WTC11 (cell line): Measurements from ENCODE around the gene ZGPAT. TPM values are rescaled to one million over a fixed set of nuclear protein-coding genes. Genes with fewer than 3 reads are reported as not detected.

Experiments used
- ATAC-seq: fragments of 200-7000 bp; cut with Tn5 transposase; 2 replicates; pipeline ENCODE4 v1.10.0; 2021; ENCODE audit warnings: mild to moderate bottlenecking, moderate library complexity
- CTCF ChIA-PET: fragments of 300-600 bp; sonication (Branson Sonifier 250); formaldehyde crosslinking; loops from one replicate; lab custom pipeline; 2021; ENCODE audit warnings: antibody characterized with exemption; lab: Charles Lee
- POLR2A ChIA-PET: fragments of 350-600 bp; sonication (Branson Sonifier 250); formaldehyde crosslinking; loops from one replicate; lab custom pipeline; 2021; ENCODE audit warnings: antibody characterized with exemption; lab: Charles Lee
- DNase-seq: peaks from one replicate; pipeline ENCODE4 v3.0.0; 2021; ENCODE audit warnings: low spot score
- H3K27ac Mint-ChIP-seq: 2 replicates; pipeline ENCODE4 v1.8.0; 2021; ENCODE audit warnings: mixed read lengths
- H3K27me3 Mint-ChIP-seq: 2 replicates; pipeline ENCODE4 v1.8.0; 2021; ENCODE audit warnings: low read depth, mild to moderate bottlenecking, moderate library complexity, mixed read lengths
- H3K36me3 Mint-ChIP-seq: 2 replicates; pipeline ENCODE4 v1.8.0; 2021; ENCODE audit warnings: mixed read lengths
- H3K4me1 Mint-ChIP-seq: 2 replicates; pipeline ENCODE4 v1.8.0; 2022; ENCODE audit warnings: mixed read lengths
- H3K4me3 Mint-ChIP-seq: 2 replicates; pipeline ENCODE4 v1.8.0; 2021; ENCODE audit warnings: mild to moderate bottlenecking, moderate library complexity, mixed read lengths
- H3K9me3 Mint-ChIP-seq: 2 replicates; pipeline ENCODE4 v1.8.0; 2021; ENCODE audit warnings: mixed read lengths
- CTCF ChIP-seq: fragments of 200-600 bp; IDR thresholded peaks from 2 replicates; pipeline ENCODE4 v1.8.0; 2022; ENCODE audit warnings: antibody characterized with exemption
- E2F1 ChIP-seq: sonication (generic); formaldehyde crosslinking; IDR thresholded peaks from 2 replicates; pipeline ENCODE4 v1.8.0; 2022; ENCODE audit warnings: mild to moderate bottlenecking, missing genetic modification reagents
- ERG ChIP-seq: fragments of 250-450 bp; sonication (Bioruptor Pico); IDR thresholded peaks from 2 replicates; pipeline ENCODE4 v1.8.0; 2021; ENCODE audit warnings: mild to moderate bottlenecking
- IRF1 ChIP-seq: sonication (generic); formaldehyde crosslinking; IDR thresholded peaks from 2 replicates; pipeline ENCODE4 v1.8.0; 2023; ENCODE audit warnings: missing genetic modification reagents
- IRF2 ChIP-seq: sonication (generic); formaldehyde crosslinking; IDR thresholded peaks from 2 replicates; pipeline ENCODE4 v1.8.0; 2022; ENCODE audit warnings: low read depth, missing genetic modification reagents, borderline replicate concordance
- KAT7 ChIP-seq: sonication (generic); formaldehyde crosslinking; IDR thresholded peaks from 2 replicates; pipeline ENCODE4 v1.8.1; 2023; ENCODE audit warnings: missing genetic modification reagents, mild to moderate bottlenecking, borderline replicate concordance
- NFE2L1 ChIP-seq: sonication (generic); formaldehyde crosslinking; IDR thresholded peaks from 2 replicates; pipeline ENCODE4 v1.8.1; 2023; ENCODE audit warnings: missing genetic modification reagents
- NFYB ChIP-seq: sonication (generic); formaldehyde crosslinking; conservative IDR thresholded peaks from 2 replicates; pipeline ENCODE4 v1.8.0; 2022; ENCODE audit warnings: low read depth, missing genetic modification reagents
- OVOL2 ChIP-seq: fragments of 250-450 bp; sonication (Bioruptor Pico); IDR thresholded peaks from 2 replicates; pipeline ENCODE4 v1.9.0; 2021; ENCODE audit warnings: mild to moderate bottlenecking, borderline replicate concordance
- TEAD1 ChIP-seq: sonication (generic); formaldehyde crosslinking; IDR thresholded peaks from 2 replicates; pipeline ENCODE4 v1.8.0; 2022; ENCODE audit warnings: mild to moderate bottlenecking, missing genetic modification reagents
- ZNF281 ChIP-seq: sonication (generic); formaldehyde crosslinking; IDR thresholded peaks from 2 replicates; pipeline ENCODE4 v1.8.0; 2023; ENCODE audit warnings: mild to moderate bottlenecking, missing genetic modification reagents
- ZNF317 ChIP-seq: sonication (generic); formaldehyde crosslinking; IDR thresholded peaks from 2 replicates; pipeline ENCODE4 v1.8.1; 2023; ENCODE audit warnings: low read depth, mild to moderate bottlenecking, moderate library complexity, missing genetic modification reagents, borderline replicate concordance
- total RNA-seq: library from RNA; stranded (reverse); gene quantifications from 3 replicates; pipeline ENCODE4 v1.2.3, GENCODE V29; 2021
- TF ChIP-seq, protein P1 (sequence below): sonication (generic); formaldehyde crosslinking; IDR thresholded peaks from 2 replicates; pipeline ENCODE4 v1.8.1; 2022; ENCODE audit warnings: missing genetic modification reagents, borderline replicate concordance
- TF ChIP-seq, protein P2 (sequence below): sonication (generic); formaldehyde crosslinking; IDR thresholded peaks from 2 replicates; pipeline ENCODE4 v1.8.1; 2023; ENCODE audit warnings: mild to moderate bottlenecking, missing genetic modification reagents, borderline replicate concordance
- TF ChIP-seq, protein P3 (sequence below): sonication (generic); formaldehyde crosslinking; IDR thresholded peaks from 2 replicates; pipeline ENCODE4 v1.8.1; 2022; ENCODE audit warnings: mild to moderate bottlenecking, moderate library complexity, missing genetic modification reagents
- TF ChIP-seq, protein P4 (sequence below): sonication (generic); formaldehyde crosslinking; IDR thresholded peaks from 2 replicates; pipeline ENCODE4 v1.8.0; 2023; ENCODE audit warnings: missing genetic modification reagents, mild to moderate bottlenecking, borderline replicate concordance

Gene ZGPAT
- total RNA-seq, 1 experiment from 2014 or later, result 28.3 TPM

DNA sequence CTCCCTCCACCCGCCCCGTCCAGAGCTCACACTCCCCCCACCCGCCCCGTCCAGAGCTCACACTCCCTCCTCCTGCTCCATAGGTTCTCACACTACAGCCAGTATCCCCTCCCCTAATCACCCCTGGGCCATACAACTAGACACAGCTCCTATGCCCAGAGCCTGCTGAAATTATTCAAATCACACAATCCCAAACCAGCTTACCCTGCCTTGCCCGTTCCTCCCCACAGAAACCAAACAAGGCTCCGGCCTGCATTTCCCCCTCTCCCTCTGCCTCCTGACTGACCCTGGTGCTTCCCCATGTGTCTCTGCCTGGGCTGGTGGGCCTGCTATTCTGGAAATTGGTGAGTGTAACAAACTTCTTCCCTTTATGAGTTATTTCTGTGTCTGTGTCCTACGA is 50.3 kb downstream of the ZGPAT start:
- DNase-seq (no peak), ATAC-seq (no peak)
- no peaks in the 10 kb centered on the region for H3K27me3 Mint-ChIP-seq
- H3K4me3 Mint-ChIP-seq, result no peak overlapping the region
- CTCF ChIA-PET, result interaction anchor here (1.1 kb wide), 1 partner anchor 17 kb away, joined by 3 read pairs; no protein-coding TSS in a partner anchor
- H3K36me3 Mint-ChIP-seq, result peaks cover 7% of the 10 kb centered on the region; the same call in 1 of the 2 replicates
- H3K4me1 Mint-ChIP-seq, result 0 out of 2 replicates have a peak, but pooled peaks cover under 1% of the 10 kb centered on the region
- POLR2A ChIA-PET, result no interaction called here
- no peak for TF ChIP-seq ERG (CRISPR knock-in tag)
- TF ChIP-seq IRF1 (CRISPR knock-in tag), result no peak
- TF ChIP-seq ZNF281 (CRISPR knock-in tag), result no peak
- TF ChIP-seq OVOL2 (CRISPR knock-in tag), result no peak
- no peak for TF ChIP-seq NFE2L1 (CRISPR knock-in tag)
- TF ChIP-seq, protein P1, sequence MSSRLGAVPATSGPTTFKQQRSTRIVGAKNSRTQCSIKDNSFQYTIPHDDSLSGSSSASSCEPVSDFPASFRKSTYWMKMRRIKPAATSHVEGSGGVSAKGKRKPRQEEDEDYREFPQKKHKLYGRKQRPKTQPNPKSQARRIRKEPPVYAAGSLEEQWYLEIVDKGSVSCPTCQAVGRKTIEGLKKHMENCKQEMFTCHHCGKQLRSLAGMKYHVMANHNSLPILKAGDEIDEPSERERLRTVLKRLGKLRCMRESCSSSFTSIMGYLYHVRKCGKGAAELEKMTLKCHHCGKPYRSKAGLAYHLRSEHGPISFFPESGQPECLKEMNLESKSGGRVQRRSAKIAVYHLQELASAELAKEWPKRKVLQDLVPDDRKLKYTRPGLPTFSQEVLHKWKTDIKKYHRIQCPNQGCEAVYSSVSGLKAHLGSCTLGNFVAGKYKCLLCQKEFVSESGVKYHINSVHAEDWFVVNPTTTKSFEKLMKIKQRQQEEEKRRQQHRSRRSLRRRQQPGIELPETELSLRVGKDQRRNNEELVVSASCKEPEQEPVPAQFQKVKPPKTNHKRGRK (CRISPR knock-in tag), result no peak
- no peak for TF ChIP-seq NFYB (CRISPR knock-in tag)
- no peak for TF ChIP-seq TEAD1 (CRISPR knock-in tag)
- no peak for TF ChIP-seq IRF2 (CRISPR knock-in tag)
- TF ChIP-seq, protein P2, sequence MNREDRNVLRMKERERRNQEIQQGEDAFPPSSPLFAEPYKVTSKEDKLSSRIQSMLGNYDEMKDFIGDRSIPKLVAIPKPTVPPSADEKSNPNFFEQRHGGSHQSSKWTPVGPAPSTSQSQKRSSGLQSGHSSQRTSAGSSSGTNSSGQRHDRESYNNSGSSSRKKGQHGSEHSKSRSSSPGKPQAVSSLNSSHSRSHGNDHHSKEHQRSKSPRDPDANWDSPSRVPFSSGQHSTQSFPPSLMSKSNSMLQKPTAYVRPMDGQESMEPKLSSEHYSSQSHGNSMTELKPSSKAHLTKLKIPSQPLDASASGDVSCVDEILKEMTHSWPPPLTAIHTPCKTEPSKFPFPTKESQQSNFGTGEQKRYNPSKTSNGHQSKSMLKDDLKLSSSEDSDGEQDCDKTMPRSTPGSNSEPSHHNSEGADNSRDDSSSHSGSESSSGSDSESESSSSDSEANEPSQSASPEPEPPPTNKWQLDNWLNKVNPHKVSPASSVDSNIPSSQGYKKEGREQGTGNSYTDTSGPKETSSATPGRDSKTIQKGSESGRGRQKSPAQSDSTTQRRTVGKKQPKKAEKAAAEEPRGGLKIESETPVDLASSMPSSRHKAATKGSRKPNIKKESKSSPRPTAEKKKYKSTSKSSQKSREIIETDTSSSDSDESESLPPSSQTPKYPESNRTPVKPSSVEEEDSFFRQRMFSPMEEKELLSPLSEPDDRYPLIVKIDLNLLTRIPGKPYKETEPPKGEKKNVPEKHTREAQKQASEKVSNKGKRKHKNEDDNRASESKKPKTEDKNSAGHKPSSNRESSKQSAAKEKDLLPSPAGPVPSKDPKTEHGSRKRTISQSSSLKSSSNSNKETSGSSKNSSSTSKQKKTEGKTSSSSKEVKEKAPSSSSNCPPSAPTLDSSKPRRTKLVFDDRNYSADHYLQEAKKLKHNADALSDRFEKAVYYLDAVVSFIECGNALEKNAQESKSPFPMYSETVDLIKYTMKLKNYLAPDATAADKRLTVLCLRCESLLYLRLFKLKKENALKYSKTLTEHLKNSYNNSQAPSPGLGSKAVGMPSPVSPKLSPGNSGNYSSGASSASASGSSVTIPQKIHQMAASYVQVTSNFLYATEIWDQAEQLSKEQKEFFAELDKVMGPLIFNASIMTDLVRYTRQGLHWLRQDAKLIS (CRISPR knock-in tag), result no peak
- TF ChIP-seq CTCF, result no peak
- TF ChIP-seq, protein P3, sequence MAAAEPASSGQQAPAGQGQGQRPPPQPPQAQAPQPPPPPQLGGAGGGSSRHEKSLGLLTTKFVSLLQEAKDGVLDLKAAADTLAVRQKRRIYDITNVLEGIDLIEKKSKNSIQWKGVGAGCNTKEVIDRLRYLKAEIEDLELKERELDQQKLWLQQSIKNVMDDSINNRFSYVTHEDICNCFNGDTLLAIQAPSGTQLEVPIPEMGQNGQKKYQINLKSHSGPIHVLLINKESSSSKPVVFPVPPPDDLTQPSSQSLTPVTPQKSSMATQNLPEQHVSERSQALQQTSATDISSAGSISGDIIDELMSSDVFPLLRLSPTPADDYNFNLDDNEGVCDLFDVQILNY (CRISPR knock-in tag), result no peak
- TF ChIP-seq, protein P4, sequence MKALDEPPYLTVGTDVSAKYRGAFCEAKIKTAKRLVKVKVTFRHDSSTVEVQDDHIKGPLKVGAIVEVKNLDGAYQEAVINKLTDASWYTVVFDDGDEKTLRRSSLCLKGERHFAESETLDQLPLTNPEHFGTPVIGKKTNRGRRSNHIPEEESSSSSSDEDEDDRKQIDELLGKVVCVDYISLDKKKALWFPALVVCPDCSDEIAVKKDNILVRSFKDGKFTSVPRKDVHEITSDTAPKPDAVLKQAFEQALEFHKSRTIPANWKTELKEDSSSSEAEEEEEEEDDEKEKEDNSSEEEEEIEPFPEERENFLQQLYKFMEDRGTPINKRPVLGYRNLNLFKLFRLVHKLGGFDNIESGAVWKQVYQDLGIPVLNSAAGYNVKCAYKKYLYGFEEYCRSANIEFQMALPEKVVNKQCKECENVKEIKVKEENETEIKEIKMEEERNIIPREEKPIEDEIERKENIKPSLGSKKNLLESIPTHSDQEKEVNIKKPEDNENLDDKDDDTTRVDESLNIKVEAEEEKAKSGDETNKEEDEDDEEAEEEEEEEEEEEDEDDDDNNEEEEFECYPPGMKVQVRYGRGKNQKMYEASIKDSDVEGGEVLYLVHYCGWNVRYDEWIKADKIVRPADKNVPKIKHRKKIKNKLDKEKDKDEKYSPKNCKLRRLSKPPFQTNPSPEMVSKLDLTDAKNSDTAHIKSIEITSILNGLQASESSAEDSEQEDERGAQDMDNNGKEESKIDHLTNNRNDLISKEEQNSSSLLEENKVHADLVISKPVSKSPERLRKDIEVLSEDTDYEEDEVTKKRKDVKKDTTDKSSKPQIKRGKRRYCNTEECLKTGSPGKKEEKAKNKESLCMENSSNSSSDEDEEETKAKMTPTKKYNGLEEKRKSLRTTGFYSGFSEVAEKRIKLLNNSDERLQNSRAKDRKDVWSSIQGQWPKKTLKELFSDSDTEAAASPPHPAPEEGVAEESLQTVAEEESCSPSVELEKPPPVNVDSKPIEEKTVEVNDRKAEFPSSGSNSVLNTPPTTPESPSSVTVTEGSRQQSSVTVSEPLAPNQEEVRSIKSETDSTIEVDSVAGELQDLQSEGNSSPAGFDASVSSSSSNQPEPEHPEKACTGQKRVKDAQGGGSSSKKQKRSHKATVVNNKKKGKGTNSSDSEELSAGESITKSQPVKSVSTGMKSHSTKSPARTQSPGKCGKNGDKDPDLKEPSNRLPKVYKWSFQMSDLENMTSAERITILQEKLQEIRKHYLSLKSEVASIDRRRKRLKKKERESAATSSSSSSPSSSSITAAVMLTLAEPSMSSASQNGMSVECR (CRISPR knock-in tag), result no peak
- TF ChIP-seq E2F1, result no peak
- no peak for TF ChIP-seq ZNF317
- TF ChIP-seq KAT7, result no peak
- no peak overlapping the region for H3K27ac Mint-ChIP-seq
- peaks cover 10% of the 10 kb centered on the region; the same call in 1 of the 2 replicates for H3K9me3 Mint-ChIP-seq
